ENCODE measurements around the gene MLLT1. TPM values are rescaled to one million over a fixed set of nuclear protein-coding genes. Genes with fewer than 3 reads are reported as not detected.
"Not testable (repeated sequence)": the region's sequence is repeated elsewhere in the genome, so short reads cannot be mapped to it uniquely, and the experiment has no call there.

The MLLT1 gene
- polyA plus RNA-seq (ENCODE audit: insufficient read length in 4 of 4), result 100 to 1,000 TPM in 2 of 4 donors, 10 to 100 TPM in 2; 71.5 to 125 (median 108) TPM

GRCh38 chr19:6279931-6280591 is at the start of gene MLLT1:
Gene MLLT1 (minus strand): TSS chr19:6279975. CDS start chr19:6279784, 191 bp downstream.
- DNase-seq (ENCODE audit: low read depth in 4 of 4, low spot score in 2 of 4), result peak in 3 of 4 donors; percentile 83 to 92 (median 91)

- no peak for DNase-seq (ENCODE audit: low read depth in 4 of 4, low spot score in 2 of 4)
Observed at GRCh38 chr19:6326815-6327214, 47.0 kb upstream of the MLLT1 start.

GRCh38 chr19:6325614-6326013 is 45.8 kb upstream of the MLLT1 start:
- no peak for DNase-seq (ENCODE audit: low read depth in 4 of 4, low spot score in 2 of 4)

GRCh38 chr19:6324757-6325156 is 45.0 kb upstream of the MLLT1 start:
- DNase-seq (ENCODE audit: low read depth in 4 of 4, low spot score in 2 of 4), result no peak

GRCh38 chr19:6322284-6322683 is 42.5 kb upstream of the MLLT1 start:
- DNase-seq (ENCODE audit: low read depth in 4 of 4, low spot score in 2 of 4), result no peak

- no peak for DNase-seq (ENCODE audit: low read depth in 4 of 4, low spot score in 2 of 4)
Observed at GRCh38 chr19:6319376-6319775, 39.6 kb upstream of the MLLT1 start.

GRCh38 chr19:6318772-6319171 is 39.0 kb upstream of the MLLT1 start:
- DNase-seq (ENCODE audit: low read depth in 4 of 4, low spot score in 2 of 4), result no peak

GRCh38 chr19:6315646-6316045 is 35.9 kb upstream of the MLLT1 start:
- DNase-seq (ENCODE audit: low read depth in 4 of 4, low spot score in 2 of 4), result not testable (repeated sequence)

- DNase-seq (ENCODE audit: low read depth in 4 of 4, low spot score in 2 of 4), result no peak
Observed at GRCh38 chr19:6313398-6313969, 33.7 kb upstream of the MLLT1 start.

- no peak for DNase-seq (ENCODE audit: low read depth in 4 of 4, low spot score in 2 of 4)
Observed at GRCh38 chr19:6312018-6312417, 32.2 kb upstream of the MLLT1 start.

GRCh38 chr19:6298413-6298812 is 18.6 kb upstream of the MLLT1 start:
- no peak for DNase-seq (ENCODE audit: low read depth in 4 of 4, low spot score in 2 of 4)

GRCh38 chr19:6297202-6297601 is 17.4 kb upstream of the MLLT1 start:
- no peak for DNase-seq (ENCODE audit: low read depth in 4 of 4, low spot score in 2 of 4)

GRCh38 chr19:6292006-6292405 is 12.2 kb upstream of the MLLT1 start:
- no peak for DNase-seq (ENCODE audit: low read depth in 4 of 4, low spot score in 2 of 4)

- DNase-seq (ENCODE audit: low read depth in 4 of 4, low spot score in 2 of 4), result no peak
Observed at GRCh38 chr19:6288737-6289136, 9.0 kb upstream of the MLLT1 start.

- no peak for DNase-seq (ENCODE audit: low read depth in 4 of 4, low spot score in 2 of 4)
Observed at GRCh38 chr19:6287269-6287885, 7.6 kb upstream of the MLLT1 start.

- DNase-seq (ENCODE audit: low read depth in 4 of 4, low spot score in 2 of 4), result no peak
Observed at GRCh38 chr19:6286676-6287075, 6.9 kb upstream of the MLLT1 start.

GRCh38 chr19:6282393-6282792 is 2.6 kb upstream of the MLLT1 start:
- DNase-seq (ENCODE audit: low read depth in 4 of 4, low spot score in 2 of 4), result not testable (repeated sequence)

- DNase-seq (ENCODE audit: low read depth in 4 of 4, low spot score in 2 of 4), result no peak
Observed at GRCh38 chr19:6279620-6279930, 200 bp downstream of the MLLT1 start.

- no peak for DNase-seq (ENCODE audit: low read depth in 4 of 4, low spot score in 2 of 4)
Observed at GRCh38 chr19:6278740-6279619, 795 bp downstream of the MLLT1 start.

GRCh38 chr19:6278051-6278450 is 1.7 kb downstream of the MLLT1 start:
- no peak for DNase-seq (ENCODE audit: low read depth in 4 of 4, low spot score in 2 of 4)

GRCh38 chr19:6276447-6276846 is 3.3 kb downstream of the MLLT1 start:
- no peak for DNase-seq (ENCODE audit: low read depth in 4 of 4, low spot score in 2 of 4)

Data from left renal cortex interstitium (tissue), 4 donors.